Stimulated activated CD4-positive, alpha-beta T cell treated with anti-CD3 and anti-CD28 coated beads, Interleukin-2, amount 100 ng/mL, for 48 hours (primary cell): ENCODE measurements around the gene SPON2.
A peak's percentile ranks its signal among the peaks of the same experiment; 100 is the strongest.

Experiments used
- DNase-seq, 2 donors: peaks; one replicate each; pipeline ENCODE4 v3.0.0-alpha.2; 2020

Gene SPON2

DNA sequence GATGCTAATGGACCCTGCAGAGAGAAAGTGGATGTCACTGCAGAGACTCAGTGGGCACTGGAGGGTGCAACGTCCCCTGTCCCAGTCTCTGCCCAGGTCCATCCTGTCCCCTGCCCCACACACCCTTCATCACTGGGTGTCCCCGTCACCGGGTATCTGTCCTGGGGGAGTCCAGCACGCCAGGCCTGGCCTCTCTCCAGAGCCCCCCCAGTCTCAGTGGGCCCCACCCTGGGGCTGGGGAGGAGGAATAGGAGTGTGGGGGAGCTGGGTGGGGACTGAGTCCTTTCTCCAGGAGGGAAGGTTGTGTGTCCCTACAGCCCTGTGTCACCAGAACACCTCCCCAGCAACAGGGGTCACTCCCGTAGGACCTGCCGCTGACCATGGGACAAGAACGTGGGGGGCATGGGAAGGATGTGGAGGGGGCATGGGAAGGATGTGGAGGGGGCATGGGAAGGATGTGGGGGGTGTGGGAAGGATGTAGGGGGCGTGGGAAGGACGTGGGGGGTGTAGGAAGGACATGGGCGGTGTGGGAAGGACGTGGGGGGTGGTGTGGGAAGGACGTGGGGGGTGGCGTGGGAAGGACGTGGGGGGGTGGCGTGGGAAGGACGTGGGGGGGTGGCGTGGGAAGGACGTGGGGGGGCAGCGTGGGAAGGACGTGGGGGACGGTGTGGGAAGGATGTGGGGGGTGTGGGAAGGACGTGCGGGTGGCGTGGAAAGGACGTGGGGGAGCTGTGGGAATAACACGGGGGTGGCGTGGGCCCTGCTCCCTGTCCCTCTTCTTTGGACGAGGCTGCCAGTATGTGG, 21.0 kb upstream of the SPON2 start:
- no peak for DNase-seq

DNA sequence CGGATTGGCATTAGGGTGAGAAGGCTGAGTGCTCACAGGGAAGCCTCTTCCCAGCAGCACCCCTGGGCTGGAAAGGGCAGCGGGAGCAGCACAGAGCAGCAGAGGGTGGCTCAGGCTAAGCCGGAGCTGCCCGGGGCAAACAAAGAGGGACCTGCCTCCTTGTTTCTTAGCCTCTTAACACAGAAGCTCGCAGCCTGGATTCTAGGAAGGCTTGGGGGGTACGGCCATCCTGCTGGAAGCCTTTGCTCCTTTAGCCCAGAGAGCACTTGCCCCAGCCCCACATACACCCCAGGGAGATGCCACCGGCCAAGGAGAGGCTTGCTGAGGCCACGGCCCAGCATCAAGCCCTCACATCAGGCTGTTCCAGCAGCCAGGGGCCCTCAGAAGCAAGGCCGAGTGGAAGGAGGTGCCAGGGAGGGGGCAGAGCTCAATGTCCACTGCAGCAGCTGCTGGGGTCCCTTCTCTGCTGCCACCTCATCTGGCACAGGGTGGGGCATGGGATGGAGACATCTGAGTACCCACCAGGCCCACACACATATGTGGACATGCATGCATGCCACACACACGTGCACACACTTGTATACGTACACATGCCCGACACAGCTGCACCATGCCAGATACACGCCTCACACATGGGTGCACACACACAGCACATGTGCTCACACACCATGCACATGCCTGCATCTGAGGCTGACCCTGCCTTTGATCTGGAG, 20.3 kb upstream of the SPON2 start:
- DNase-seq: no peak

DNA sequence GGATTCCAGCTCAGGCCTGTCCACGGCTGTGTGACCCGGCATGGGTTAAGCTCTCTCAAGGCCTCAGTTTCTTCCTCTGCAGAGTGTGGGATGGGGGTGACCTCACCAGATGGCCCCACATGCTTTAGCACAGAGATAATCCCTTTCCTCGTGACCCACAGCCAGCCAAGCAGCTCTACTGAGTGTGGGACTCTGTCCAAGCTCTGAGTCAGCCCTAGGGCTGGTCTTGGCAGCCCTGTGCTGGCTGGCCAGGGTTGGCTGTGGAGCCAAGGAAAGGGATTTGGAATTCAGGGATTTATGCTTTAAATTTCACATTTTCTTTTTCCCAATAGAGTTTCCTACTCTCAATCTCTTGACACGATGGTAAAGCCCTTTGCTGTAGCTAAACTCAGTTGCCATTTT, 19.7 kb upstream of the SPON2 start:
- no peak for DNase-seq

DNA sequence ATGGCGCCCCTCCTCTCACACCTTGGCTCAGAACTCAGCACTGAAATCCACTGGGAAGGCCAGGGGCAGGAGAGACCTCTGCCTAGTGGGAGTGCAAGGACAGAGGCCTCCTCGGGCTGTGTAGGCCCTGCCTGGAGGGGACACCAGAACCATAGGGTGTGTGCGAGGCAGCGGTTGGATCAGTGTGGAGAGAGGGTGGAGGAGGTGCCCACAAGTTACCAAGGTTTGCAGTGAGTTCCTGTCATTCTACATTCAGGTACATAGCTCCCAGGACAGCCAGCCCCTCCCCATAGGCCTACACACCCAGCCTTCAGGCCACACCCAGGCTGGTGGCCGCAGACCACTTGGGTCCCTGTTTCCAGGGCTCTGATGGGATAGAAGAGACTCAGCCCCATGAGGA, 19.2 kb upstream of the SPON2 start:
- no peak for DNase-seq

DNA sequence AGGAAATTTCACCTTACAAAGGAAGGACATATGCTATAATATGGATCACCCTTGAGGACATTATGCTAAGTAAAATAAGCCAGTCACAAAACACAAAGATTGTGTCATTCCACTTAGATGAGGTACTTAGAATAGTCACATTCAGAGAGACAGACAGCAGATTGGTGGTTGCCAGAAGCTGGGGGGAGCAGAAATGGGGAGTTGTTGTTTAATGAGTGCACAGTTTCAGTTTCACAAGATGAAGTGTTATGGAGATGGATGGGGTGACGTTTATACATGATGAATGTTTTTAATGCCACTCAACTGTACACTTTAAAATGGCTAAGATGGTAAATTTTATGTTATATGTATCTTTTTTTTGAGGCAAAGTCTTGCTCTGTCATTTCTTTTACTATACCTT, 14.8 kb upstream of the SPON2 start:
- no peak for DNase-seq

DNA sequence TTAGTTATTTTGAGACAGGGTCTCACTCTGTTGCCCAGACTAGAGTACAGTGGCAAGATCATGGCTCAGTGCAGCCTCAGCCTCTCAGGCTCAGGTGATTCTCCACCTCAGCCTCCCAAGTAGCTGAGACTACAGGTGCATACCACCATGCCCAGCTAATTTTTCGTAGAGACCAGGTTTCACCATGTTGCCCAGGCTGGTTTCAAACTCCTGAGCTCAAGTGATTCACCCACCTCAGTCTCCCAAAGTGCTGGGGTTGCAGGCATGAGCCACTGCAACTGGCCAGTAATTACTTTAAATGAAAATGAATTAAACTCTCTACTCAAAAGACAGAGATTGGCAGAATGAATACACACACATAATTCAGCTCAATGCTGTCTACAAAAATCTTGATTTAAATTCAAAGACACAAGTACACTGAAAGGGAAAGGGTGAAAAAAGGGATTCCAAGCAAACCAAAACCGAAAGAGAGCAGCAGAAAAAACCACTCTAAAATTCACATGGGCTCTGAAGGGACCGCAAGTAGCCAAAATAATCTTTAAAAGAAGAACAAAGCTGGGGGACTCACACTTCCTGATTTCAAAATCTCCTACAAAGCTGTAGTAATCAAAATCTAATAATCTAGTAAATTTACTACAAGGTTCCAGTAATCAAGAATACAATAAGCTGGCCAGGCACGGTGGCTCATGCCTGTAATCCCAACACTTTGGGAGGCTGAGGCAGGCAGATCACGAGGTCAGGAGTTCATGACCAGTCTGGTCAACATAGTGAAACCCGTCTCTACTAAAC, 11.8 kb upstream of the SPON2 start:
- DNase-seq: no peak

DNA sequence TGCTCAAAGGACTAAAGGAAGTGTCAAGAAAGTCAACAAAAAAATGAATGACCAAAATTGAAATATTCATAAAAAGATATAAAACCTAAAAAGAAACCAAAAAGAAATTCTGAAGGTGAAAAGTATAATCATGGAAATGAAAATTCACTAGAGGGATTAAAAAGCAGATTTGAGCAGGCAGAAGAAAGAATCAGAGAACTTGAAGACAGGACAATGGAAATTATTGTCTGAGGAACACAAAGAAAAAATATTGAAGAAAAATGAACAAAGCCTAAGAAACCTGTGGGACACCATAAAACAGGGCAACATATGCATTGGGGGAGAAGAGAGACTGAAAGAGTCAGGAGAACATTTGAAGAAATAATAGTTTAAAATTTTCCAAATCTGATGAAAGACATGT, 9.9 kb upstream of the SPON2 start:
- no peak for DNase-seq

DNA sequence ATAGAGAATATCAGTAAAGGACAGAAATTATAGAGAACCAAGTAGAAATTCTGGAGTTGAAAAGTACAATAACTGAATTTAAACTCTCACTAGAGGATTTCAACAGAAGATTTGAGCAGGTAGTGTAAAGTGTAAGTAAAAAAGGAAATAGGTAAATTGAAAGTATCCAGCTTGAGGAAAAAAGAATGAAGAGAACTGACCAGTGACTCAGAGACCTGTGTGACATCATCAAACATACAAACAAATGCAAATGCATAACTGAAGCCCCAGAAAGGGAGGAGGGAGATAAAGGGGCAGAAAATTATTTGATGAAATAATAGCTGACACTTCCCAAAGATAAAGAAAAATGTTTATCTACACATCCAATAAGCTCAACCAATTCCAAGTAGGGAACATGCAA, 8.3 kb upstream of the SPON2 start:
- no peak for DNase-seq

DNA sequence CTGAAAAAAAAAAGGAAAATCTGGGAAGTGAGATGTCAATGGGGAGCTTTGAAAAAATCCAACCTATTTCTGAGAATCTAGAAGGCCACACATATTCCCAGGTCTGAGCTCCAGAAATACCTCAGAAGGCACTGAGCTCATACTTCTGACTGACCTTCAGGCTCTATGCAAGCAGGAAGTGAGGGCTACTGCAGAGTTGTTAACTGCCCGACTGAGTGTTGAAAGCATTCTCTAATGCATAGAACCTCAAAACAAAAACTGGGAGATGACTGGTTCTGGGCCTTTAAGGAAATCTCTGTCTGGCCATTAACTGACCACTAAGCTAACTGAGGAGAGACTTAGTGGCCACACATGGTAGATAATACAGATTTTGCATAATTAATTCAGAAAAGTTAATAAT, 7.6 kb upstream of the SPON2 start:
- no peak for DNase-seq

DNA sequence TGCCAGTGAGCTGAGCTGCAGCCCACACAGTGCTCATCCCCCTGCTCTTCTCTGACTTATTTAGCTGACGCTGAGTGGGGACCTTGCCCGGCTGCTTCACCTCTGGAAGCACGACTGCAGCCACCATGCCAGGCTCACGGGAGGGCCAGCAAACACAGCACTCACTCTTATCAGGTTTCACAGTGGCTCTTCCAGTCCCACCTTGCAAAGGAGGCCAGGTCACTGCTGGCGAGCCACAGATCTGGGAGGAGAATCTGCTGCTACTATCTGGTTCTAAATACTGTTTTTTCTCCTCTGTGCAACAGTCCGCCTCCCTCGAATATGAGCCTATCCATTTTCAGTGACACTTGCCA, 6.7 kb upstream of the SPON2 start:
- DNase-seq: no peak

DNA sequence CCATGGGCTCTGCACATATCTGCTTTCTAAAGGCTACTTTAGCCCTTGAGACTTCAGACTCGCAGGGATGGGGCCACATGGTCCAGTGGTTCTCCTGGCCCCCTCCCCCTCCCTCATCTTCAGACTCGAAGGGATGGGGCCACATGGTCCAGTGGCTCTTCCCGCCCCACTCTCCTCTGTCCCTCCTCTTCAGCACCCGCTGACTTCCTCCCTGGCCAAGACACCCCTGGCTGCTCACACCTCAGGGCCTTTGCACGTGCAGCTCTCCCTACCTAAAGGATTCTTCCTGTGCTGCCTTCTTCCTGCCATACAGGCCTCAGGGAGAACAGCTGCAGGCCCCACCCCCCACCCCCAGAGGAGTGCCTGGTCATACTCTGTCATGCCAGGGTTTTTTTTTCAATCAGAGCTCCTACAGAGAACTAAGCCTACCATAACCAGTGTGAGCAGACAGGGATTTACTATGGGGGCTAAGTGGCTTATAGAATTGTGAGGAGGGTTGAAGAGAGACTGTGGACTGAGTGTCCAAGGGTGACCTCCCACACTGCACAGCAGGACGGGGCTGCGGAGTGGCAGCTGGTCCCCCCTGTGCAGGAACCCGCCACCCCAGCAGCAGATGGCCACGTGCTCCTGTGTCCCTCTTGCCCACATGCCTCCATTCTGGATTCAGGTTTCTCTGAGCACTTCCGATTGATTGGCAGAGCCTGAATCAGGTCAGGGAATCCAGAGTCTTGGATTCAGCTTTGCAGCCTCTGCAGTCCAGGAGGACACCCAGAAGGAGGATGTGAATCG, 6.1 kb upstream of the SPON2 start:
- no peak for DNase-seq

DNA sequence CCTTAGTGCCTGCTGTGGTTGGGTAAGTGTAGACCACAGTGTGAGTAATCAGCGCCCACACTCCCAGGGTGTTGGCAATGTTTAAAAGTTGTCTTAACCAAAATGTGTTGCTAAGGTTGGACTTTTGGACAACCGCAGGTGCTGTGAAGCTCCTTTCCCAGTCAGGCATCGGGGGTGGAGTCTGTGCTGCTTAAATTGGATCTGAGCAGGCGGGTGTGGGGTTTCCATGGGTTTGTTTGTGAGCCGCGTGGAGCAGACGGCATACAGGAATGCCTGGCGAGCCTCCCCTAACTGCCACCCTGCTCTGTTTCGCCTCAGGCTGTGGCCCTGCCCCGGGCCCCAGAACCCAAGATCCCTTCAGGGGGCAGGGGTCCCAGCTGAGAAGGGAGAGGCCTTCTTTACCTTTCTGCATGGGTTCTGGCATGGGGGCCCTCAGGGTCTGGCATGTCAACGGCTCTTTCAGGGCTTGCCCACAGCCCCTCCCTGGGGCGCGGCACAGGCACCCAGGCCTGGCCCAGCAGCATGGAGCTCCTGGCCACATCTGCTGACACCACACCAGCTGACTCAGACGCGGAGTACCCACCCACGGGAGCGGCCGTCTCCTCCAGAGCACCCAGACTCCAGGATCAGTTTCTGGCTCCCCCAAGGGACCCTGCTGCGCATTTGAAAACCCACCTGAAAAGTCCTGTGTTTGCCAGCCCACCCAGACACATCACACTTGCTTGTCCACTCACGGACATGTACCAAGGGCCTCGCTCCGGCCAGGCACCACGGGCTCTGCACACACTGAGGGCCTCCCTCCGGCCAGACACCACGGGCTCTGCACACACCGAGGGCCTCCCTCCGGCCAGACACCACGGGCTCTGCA, 5.1 kb upstream of the SPON2 start:
- no peak for DNase-seq

DNA sequence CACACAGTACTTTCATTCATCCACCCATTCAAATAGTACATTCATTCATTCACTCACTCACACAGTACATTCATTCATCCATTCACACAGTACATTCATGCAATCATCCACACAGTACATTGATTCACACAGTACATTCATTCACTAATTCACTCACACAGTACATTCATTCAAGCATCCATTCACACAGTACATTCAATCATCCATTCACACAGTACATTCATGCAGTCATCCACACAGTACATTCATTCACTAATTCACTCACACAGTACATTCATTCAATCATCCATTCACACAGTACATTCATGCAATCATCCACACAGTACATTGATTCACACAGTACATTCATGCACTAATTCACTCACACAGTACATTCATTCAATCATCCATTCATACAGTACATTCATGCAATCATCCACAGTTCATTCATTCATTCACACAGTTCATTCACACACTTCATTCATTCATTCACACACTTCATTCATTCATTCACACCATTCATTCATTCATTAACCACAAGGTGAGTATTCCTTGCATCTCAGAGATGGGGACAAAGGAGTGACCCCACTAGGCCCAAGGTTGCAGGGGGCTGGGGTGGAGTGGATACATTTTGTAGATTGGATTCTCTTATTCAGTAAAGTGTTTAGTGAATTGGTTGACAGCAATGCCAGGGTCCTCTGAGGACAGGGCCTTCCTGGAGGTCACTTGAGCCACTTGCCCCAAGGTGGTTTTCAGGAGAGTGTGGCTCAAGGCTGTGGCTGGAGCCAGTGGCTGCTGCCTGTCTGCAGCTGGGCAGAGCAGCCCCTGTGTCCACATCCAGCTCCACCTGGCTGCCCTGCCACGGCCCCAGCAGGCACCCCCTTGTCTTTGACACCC, 4.3 kb upstream of the SPON2 start:
- DNase-seq: no peak

DNA sequence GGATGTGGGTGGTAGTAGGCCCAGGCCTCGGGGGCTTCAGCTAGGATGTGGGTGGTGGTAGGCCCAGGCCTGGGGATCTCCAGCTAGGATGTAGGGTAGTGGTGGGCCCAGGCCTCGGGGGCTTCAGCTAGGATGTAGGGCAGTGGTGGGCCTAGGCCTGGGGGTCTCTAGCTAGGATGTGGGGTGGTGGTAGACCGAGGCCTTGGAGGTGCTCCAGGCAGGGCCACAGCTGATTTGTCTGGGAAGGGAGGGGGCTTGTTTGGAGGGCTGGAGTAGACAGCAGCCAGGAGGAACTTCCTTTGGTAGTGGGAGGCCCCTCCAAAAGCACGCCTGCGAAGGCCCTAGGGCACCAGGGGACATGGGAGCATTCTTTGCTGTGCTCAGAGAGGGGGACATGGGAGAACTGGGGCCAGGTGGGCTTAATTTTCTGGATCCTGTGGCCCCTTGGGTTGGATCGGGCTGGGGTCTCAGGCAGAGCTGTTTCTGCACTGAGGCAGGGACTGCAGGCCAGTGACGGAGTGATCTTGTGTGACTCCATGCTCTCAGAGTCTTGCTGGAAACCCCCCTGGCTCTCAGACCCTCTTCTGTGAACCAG, 3.3 kb upstream of the SPON2 start:
- DNase-seq: no peak

DNA sequence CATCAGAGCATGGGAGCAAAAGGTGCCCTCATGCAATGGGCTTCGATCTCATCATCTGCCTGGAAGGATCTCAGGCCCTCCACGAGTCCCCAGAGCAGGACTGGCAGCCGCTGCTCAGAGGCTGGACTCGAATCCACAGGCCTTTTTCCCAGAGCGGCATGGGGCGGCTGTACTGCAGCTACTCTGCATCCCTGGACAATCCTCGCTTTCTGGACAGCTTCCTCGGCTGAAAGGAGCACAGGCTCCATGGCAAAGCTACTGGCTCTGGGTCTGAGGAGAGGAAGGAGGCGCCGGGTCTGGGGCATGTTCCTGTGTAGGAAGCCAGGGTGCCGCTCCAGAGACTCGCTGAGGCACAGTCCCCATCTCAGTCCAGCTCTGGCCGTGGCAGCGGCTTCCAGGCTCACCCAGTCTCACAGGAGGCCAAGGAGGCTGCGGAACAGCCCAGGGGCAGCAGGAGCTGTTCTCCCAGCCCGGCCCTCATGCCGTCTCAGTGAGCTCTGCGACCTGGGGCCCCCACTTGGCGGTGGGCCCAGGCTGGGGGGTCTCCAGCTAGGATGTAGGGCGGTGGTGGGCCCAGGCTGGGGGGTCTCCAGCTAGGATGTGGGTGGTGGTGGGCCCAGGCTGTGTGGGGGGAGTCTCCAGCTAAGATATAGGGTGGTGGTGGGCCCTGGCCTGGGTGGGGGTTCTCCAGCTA, 2.7 kb upstream of the SPON2 start:
- no peak for DNase-seq

DNA sequence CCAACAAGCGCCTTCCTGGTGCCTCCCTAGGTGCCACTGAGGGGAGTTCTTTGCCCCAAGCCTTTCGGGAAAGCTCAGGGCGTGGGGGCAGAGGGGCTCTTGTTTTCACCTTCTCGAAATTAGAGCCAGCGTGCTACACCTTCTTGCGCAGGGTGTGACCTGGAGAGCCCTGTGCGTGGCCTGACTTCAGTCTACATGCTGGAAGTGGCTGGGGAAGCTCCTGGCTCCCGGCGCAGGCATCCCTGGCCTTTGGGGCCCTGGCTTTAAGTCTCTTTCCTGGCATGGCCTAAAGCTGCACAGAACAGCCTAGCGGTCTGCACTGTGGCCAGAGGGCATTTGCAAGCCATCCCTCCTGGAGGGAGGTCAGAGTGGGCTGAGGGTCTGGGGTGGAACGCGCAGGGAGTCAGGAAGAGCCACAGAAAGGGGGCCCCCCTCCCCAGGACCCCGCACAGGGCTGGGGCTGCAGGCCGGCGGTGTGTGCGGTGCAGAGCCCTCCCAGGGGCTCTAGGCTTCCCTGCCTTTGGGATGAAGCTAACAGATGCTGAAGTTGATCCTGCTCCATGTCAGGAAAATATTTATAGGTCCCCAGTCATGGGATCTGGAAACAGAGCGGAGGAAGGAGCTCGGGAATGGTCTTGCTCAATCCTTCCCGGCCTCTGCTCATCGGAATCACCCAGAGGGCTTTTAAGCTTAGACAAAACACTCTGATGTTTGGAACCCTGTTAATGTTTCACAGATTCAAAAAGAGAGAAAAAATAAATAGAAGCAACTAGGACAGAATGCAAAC, 781 bp upstream of the SPON2 start:
- DNase-seq: no peak

DNA sequence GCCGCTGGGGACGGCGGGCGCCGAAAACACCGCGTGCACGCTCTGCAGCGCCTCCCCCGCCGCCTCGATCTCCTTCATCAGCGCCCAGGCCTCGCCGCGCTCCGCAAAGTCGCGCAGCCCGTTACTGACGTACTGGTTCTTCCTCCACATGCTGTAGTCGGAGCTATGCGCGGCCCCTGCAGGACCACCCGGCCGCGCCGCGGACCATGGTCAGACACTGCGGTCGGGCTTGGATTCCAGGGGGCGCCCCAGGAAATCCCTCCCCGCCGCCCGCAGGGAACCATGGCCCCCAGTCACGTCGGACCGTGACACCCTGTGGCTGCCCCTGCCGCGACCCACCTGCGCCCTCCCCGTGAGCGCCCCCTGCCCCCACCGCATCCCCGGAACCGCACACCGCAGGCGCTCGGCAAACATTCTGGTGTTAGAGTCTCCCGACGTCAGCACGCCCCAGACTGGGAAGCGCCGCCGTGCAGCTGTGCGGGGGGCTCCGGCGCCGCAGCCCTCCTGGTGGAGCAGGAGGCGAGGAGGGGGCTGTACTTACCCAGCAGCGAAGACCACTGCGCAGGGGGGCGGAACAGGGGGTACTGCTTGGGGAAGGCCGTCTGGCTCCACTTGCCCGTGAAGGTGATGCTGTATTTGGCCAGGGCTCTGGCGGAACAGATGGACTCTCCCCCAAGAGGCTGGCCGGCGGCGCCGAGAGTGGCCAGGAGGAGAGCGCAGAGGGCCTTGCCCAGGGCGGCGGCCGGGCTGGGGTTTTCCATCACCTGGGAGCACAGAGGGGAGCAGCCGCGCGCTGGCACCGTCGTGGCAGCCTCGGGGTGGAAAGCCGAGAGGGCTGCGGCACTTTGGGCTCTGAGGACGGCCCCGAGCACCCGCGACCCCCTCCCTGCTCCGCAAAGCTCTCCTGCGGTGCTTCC, 814 bp downstream of the SPON2 start:
- peak; percentile 25 to 44 for DNase-seq

DNA sequence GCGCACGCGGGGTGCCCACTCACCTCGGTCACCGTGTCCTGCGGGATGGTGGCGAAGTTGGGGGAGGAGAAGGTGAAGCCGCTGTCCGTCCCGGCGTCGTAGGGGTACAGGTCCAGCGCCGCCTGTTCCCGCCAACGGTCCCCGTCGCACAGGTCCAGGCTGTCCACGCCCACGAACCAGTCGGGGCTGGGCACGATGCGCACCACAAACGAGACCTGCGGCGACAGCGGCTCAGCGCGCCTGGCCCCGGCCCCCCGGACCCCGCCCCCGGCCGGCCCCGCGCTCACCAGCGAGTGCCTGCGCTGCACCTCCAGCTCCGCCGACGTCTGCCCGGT, 1.4 kb downstream of the SPON2 start:
- no peak for DNase-seq
